ENCODE results near the gene DYNAP. TPM values are rescaled to one million over a fixed set of nuclear protein-coding genes. Genes with fewer than 3 reads are reported as not detected.

The DYNAP gene
- total and polyA plus RNA-seq, 2 of the 13 experiments (the other 11 are each of a cell fraction or from before 2014, with no cell fraction given), result not detected

- no peak for TF ChIP-seq ZNF574 (CRISPR knock-in tag; IDR thresholded peaks at IDR 0.05)
- no peak for TF ChIP-seq PAXIP1 (CRISPR knock-in tag; conservative IDR thresholded peaks at IDR 0.05)
These were observed 25.3 kb downstream of the DYNAP start (continued) for GRCh38 chr18:54616220-54616848.

GRCh38 chr18:54622084-54622483 is 31.0 kb downstream of the DYNAP start:
- no peaks in the 10 kb centered on the region for H3K27me3 ChIP-seq (ENCODE audit: control insufficient read depth in 1 of 2, insufficient read depth in 2 of 2, low read length in 2 of 2)
- H3K4me3 ChIP-seq (replicated peaks in 1 of 3; ENCODE audit: insufficient read depth in 1 of 3, low read depth in 2 of 3, low read length in 3 of 3), result no peak overlapping the region
- no peaks in the 10 kb centered on the region for H3K4me1 ChIP-seq (ENCODE audit: insufficient read depth, low read length)
- H3K36me3 ChIP-seq (replicated peaks in 1 of 2; ENCODE audit: control insufficient read depth in 1 of 2, insufficient read depth in 2 of 2, low read length in 2 of 2), result no peaks in the 10 kb centered on the region
- in situ Hi-C loops (cut with HindIII; ENCODE audit: extremely low pct_ligation_motif_present, low pct_unique_long_range_greater_than_20kb), result no loop called here
- ChIA-PET CTCF (ENCODE audit: low intra/inter-chr PET ratio, low total read pairs) (no interaction called here), POLR2A (no interaction called here)
- 0 out of 2 replicates have a peak, but pooled peaks cover 6% of the 10 kb centered on the region for H3K9me3 ChIP-seq (ENCODE audit: low read length)
- no peaks in the 10 kb centered on the region for H4K20me1 ChIP-seq (ENCODE audit: insufficient read depth, low read length)
- intact Hi-C loops (cut with micrococcal nuclease; ENCODE audit: unreplicated experiment), result no loop called here
- no peak overlapping the region for H2AFZ ChIP-seq (ENCODE audit: low read length)
- FAIRE-seq, result no peak
- no peak for ATAC-seq
- H3K27ac ChIP-seq (ENCODE audit: extremely low read length, insufficient read depth, low read length), result no peak overlapping the region
- no peak overlapping the region for H3K4me2 ChIP-seq (ENCODE audit: low read depth, low read length)
- DNase-seq (ENCODE audit: low spot score), result no peak
- no peak for TF ChIP-seq ZNF383 (CRISPR knock-in tag; IDR thresholded peaks at IDR 0.05; ENCODE audit: borderline replicate concordance)
- no peak overlapping the region for H3K9ac ChIP-seq (ENCODE audit: insufficient read depth, low read depth, low read length)
- H3K79me2 ChIP-seq (ENCODE audit: insufficient read depth, low read length), result no peaks in the 10 kb centered on the region
- no TSS peak for BruUV-seq (replicated peaks)
